ENCODE data around the gene STIM2.

DNA sequence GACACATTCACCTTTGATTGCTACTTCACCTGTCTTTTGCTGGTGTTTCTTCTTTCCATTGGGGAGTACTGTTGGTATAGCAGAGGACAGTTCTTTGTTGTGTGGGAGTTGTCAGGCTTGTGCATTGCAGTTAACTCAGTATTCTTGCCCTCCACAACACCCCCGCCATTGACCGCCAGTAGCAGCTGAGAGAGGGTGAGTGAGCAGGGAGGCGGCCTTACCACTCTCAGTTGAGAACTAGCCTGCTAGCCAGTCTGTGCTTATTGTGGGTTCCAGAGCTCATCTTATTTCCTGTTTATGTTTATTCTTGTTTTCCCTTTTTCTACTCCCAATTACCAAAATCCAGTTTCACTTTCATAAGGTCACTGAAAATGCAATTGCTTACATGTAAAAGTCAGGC lies 52.2 kb downstream of the STIM2 start:
- TF ChIP-seq, protein P1, sequence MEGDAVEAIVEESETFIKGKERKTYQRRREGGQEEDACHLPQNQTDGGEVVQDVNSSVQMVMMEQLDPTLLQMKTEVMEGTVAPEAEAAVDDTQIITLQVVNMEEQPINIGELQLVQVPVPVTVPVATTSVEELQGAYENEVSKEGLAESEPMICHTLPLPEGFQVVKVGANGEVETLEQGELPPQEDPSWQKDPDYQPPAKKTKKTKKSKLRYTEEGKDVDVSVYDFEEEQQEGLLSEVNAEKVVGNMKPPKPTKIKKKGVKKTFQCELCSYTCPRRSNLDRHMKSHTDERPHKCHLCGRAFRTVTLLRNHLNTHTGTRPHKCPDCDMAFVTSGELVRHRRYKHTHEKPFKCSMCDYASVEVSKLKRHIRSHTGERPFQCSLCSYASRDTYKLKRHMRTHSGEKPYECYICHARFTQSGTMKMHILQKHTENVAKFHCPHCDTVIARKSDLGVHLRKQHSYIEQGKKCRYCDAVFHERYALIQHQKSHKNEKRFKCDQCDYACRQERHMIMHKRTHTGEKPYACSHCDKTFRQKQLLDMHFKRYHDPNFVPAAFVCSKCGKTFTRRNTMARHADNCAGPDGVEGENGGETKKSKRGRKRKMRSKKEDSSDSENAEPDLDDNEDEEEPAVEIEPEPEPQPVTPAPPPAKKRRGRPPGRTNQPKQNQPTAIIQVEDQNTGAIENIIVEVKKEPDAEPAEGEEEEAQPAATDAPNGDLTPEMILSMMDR (IDR thresholded peaks at IDR 0.05; ENCODE audit: insufficient read depth, low read depth, low read length), result no peak
- no peak for TF ChIP-seq EZH2 (IDR thresholded peaks at IDR 0.05; ENCODE audit: insufficient read depth, low read length)

Data from astrocyte (in vitro differentiated cells and primary cell).